ENCODE results near the gene RAB3IL1.

DNA sequence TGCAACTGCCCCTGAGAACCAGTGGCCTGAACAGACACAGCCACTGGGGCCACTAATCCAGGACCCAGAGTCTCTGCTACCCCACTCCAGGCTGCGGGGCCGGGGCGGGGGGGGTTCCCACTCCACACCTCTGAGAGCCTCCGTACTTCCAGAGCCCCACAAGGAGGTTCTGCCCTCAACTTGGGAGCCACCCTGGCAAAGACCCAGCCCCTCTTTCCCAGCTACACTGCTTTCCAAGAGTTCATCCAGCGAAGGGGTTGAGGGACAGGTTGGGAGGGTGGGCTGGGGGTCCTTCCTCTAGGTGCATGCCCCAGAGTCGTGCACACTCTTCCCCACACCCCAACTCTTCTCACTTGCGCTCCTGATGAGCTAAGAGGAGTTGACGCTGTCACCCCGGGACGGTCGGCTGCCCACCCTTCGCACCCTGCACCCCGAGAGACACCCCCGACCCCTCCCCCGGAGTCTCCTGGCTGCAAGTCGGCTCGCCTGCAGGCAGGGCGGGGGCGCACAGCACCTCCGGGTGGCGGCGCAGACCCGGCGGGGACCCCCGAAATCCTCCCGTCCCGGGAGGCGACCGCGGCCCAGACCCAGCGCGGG, 531 bp downstream of the RAB3IL1 start:
- TF ChIP-seq CTCF (IDR thresholded peaks at IDR 0.05; ENCODE audit: insufficient read depth, low read length, poor library complexity, severe bottlenecking) (no peak), EZH2phosphoT487 (conservative IDR thresholded peaks at IDR 0.05; ENCODE audit: low read length) (no peak)

Data from SU-DHL-6 (cell line).